Middle frontal gyrus (tissue), 1 donor: ENCODE results near the gene FBLN5.

Source experiments
- DNase-seq: peaks from one replicate; pipeline ENCODE4 v3.0.0-alpha.2; 2015; ENCODE audit warnings: low spot score; ENCODE audit errors: extremely low spot score

FBLN5 gene

GRCh38 chr14:91831337-91831736 is 116.2 kb downstream of the FBLN5 start:
- DNase-seq: no peak

DNA sequence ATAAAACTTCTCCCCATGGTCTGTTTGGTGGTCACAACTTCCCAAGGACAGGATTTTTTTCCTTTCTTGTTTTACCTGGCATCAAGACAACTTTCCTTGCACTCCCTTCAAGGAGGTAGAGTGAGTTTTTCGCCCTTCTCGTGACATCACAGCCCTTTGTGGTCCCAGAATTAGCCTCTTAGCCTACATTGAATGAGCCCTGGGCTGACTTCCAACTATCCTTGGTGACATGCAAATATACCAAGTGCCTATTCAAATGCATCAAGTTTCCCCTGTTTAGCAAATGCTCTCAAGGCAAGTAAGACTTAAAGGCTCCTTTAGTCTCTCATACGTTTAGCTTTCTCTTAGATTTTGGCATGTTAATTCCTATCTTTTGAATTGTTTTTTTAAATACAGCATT is 116.7 kb downstream of the FBLN5 start:
- DNase-seq: no peak

GRCh38 chr14:91829511-91829910 is 118.0 kb downstream of the FBLN5 start:
- DNase-seq: no peak

DNA sequence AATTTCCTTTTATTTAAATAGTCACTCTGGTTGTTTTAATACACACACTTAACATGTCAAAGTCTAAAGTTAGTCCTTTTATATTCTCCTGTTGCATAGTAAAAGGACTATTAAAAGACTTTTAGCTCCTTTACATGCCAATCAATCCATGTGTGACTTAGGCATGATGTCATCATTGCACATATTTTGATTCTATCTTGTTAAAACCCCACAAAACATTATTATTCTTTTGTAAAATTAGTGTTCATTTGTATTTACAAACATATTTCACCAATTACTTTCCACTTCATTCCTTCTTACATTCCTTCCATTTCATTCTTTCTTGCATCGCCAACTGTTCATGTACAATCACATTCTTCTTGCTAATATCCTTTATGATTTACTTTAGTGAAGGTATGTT is 119.7 kb downstream of the FBLN5 start:
- DNase-seq: no peak
